Retinal pigment epithelial cell (primary cell): Measurements from ENCODE around the gene GSDMA.

Source experiments
- DNase-seq: peaks from one replicate; pipeline ENCODE4 v3.0.0-alpha.2; 2010; ENCODE audit warnings: low read depth
- H3K4me3 ChIP-seq: 2 replicates; pipeline ENCODE4 v1.5.1; 2011; ENCODE audit warnings: mild to moderate bottlenecking, low read length, control low read depth, moderate library complexity
- TF ChIP-seq, protein P1 (sequence below): conservative IDR thresholded peaks from 2 replicates; pipeline ENCODE4 v1.5.1; 2011; ENCODE audit warnings: low read depth, low read length, control low read depth, inconsistent platforms

GSDMA gene

GRCh38 chr17:39921323-39921722 is 41.5 kb upstream of the GSDMA start:
- TF ChIP-seq, protein P1, sequence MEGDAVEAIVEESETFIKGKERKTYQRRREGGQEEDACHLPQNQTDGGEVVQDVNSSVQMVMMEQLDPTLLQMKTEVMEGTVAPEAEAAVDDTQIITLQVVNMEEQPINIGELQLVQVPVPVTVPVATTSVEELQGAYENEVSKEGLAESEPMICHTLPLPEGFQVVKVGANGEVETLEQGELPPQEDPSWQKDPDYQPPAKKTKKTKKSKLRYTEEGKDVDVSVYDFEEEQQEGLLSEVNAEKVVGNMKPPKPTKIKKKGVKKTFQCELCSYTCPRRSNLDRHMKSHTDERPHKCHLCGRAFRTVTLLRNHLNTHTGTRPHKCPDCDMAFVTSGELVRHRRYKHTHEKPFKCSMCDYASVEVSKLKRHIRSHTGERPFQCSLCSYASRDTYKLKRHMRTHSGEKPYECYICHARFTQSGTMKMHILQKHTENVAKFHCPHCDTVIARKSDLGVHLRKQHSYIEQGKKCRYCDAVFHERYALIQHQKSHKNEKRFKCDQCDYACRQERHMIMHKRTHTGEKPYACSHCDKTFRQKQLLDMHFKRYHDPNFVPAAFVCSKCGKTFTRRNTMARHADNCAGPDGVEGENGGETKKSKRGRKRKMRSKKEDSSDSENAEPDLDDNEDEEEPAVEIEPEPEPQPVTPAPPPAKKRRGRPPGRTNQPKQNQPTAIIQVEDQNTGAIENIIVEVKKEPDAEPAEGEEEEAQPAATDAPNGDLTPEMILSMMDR, result no peak
- DNase-seq, result no peak
- H3K4me3 ChIP-seq, result no peak overlapping the region

DNA sequence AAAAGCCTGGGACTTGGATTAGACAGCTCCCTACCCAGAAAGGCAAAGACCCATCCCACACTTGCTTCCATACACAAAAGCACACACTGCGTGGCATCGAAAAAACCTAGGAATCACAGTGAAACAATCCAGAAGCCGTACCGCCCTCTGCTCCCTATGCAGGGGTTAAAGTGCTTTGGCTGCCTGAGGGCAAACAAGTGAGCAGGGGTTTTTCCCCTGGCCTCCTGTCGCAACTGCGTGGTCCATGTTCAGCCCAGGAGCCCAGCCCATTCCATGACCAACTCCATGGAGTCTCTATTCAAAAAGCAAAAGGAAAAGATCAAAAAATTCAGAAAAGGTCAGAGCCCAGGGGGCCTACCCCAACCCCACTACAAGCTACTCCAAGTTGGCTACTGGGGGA is 40.8 kb upstream of the GSDMA start:
- H3K4me3 ChIP-seq, result no peak overlapping the region
- TF ChIP-seq, protein P1, result no peak
- DNase-seq, result no peak

GRCh38 chr17:39923230-39923629 is 39.6 kb upstream of the GSDMA start:
- H3K4me3 ChIP-seq, result no peak overlapping the region
- TF ChIP-seq, protein P1, result no peak
- no peak for DNase-seq

DNA sequence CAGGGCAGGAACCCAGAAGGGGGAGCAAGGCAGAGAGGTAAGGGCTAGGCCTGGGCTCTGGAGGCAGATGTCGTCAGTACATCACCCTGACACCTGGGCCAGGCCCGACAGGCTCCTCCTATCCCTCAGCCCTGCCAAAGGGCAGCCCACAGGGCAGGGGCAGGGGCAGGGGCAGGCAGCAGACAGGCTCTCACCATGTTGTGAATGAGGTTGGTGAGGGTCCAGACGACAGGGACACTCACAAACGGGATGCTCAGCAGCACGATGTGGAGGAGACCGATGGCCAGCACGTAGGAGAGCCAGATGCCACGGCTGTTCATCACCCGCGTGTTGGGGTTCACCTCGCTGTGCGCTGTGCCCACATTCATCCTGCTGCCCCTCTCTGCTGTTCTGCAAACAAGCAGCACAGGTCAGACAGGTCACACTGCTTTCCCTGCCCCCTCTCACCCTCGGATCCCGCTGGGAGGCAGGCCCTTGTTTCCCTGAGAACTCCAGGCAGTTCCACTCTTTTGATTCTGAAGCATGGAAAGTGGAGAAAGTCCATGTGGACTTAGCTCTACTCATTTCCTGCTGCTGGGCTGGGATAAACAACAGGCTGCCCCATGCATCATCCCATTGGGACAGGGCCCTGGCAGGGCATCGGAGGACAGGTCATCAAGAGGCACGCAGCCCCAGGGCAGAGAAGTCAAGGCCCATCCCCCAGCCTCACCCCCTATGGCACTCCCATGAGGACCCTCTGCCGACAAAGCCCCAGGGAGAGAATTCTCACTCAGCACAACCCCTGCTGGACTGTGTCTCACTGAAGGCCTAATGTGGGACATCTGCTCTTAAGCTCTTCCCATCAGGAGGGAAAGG is 38.7 kb upstream of the GSDMA start:
- no peak overlapping the region for H3K4me3 ChIP-seq
- DNase-seq, result no peak
- TF ChIP-seq, protein P1, result peak; percentile 21

DNA sequence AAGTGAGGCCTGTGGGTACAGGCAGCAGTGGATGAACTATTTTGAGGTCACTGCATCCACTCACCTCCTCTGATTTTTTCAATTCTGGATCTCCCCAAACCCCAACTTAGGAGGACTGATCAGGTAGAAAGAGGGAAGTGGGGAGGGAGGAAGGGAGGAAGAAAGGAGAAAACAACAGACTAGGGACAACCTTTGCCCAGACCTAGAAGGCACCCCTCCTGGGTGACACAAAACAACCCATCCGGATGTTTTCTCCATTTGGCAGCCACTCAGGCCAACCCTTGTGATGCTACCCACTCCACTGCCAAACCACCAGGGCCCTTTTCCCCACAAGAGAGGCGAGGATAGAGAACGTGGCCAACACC is 38.1 kb upstream of the GSDMA start:
- DNase-seq, result no peak
- H3K4me3 ChIP-seq, result no peak overlapping the region
- TF ChIP-seq, protein P1, result no peak

GRCh38 chr17:39925282-39926134 is 37.3 kb upstream of the GSDMA start:
- DNase-seq, result no peak
- TF ChIP-seq, protein P1, result no peak
- H3K4me3 ChIP-seq, result no peak overlapping the region
